Endothelial cell of umbilical vein (primary cell): Measurements from ENCODE around the gene SESN3. TPM values are rescaled to one million over a fixed set of nuclear protein-coding genes. Genes with fewer than 3 reads are reported as not detected.

ENCODE experiments used
- BruUV-seq: library from RNA; stranded (reverse); fragments of 400-500 nt; replicated peaks from 2 replicates; lab custom pipeline; 2021; lab: Mats Ljungman, UMichigan
- CTCF ChIA-PET: fragments of 300-600, 350-600 bp; sonication (Branson Sonifier 250); formaldehyde crosslinking; loops from one replicate; lab custom pipeline; 2021; ENCODE audit warnings: antibody characterized with exemption, inconsistent platforms; lab: Charles Lee
- POLR2A ChIA-PET: fragments of 300-600, 350-600 bp; sonication (Branson Sonifier 250); formaldehyde crosslinking; loops from one replicate; lab custom pipeline; 2021; ENCODE audit warnings: antibody characterized with exemption, inconsistent platforms; lab: Charles Lee
- DNase-seq: peaks from one replicate; pipeline ENCODE4 v3.0.0-alpha.2; 2011; ENCODE audit warnings: low read depth, low spot score
- FAIRE-seq: peaks from 2 replicates; lab custom pipeline; 2011; peaks lifted over from hg19 to GRCh38; lab: Jason Lieb, UNC
- H2AFZ ChIP-seq: 2 replicates; pipeline ENCODE4 v1.6.0; 2012; ENCODE audit warnings: low read depth, low read length, control low read depth, inconsistent platforms
- H3K27ac ChIP-seq: 2 replicates; pipeline ENCODE4 v1.5.1; 2011; ENCODE audit warnings: low read depth, mild to moderate bottlenecking, control low read depth, low read length, moderate library complexity; ENCODE audit not compliant: insufficient read depth
- H3K27me3 ChIP-seq, 2 experiments: 2 replicates each; pipeline versions ENCODE4 v1.6.0 to v1.6.1; 2011; ENCODE audit warnings: low read length in 2 of 2, mixed read lengths in 1 of 2; ENCODE audit not compliant: control insufficient read depth in 2 of 2, insufficient read depth in 2 of 2
- H3K36me3 ChIP-seq, 2 experiments: 2 replicates in 1 of 2; 3 replicates in 1 of 2; pipeline ENCODE4 v1.5.1; 2011; ENCODE audit warnings: low read length in 2 of 2, mild to moderate bottlenecking in 1 of 2, moderate library complexity in 1 of 2; ENCODE audit not compliant: control insufficient read depth in 2 of 2, insufficient read depth in 2 of 2; ENCODE audit errors: extremely low read depth in 1 of 2
- H3K4me1 ChIP-seq: 3 replicates; pipeline ENCODE4 v1.5.1; 2011; ENCODE audit warnings: mild to moderate bottlenecking, low read length; ENCODE audit not compliant: control insufficient read depth, insufficient read depth; ENCODE audit errors: extremely low read depth
- H3K4me2 ChIP-seq: 2 replicates; pipeline ENCODE4 v1.6.1; 2011; ENCODE audit warnings: low read length, control low read depth, mixed read lengths; ENCODE audit not compliant: insufficient read depth
- H3K4me3 ChIP-seq, 3 experiments: fragments of 200-600 bp in 1 of 3; sonication (generic), shearing (Covaris generic) in 1 of 3; replicated peaks in 1 of 3; 2 replicates each; pipeline ENCODE4 v1.5.1; 2011 to 2016; ENCODE audit warnings: control low read depth in 3 of 3, low read length in 3 of 3, mild to moderate bottlenecking in 2 of 3, inconsistent platforms in 1 of 3, low read depth in 1 of 3, moderate library complexity in 1 of 3; ENCODE audit not compliant: insufficient read depth in 1 of 3
- H3K79me2 ChIP-seq: 2 replicates; pipeline ENCODE4 v1.6.0; 2012; ENCODE audit warnings: low read length, inconsistent platforms; ENCODE audit not compliant: control insufficient read depth, insufficient read depth
- H3K9ac ChIP-seq: replicated peaks from 2 replicates; pipeline ENCODE3; 2011; ENCODE audit warnings: low read length, control low read depth; ENCODE audit not compliant: insufficient read depth; ENCODE audit errors: extremely low read depth
- H3K9me1 ChIP-seq: replicated peaks from 3 replicates; pipeline ENCODE4 v1.6.0; 2011; ENCODE audit warnings: mild to moderate bottlenecking, low read length; ENCODE audit not compliant: control insufficient read depth, insufficient read depth; ENCODE audit errors: extremely low read depth
- H3K9me3 ChIP-seq: replicated peaks from 2 replicates; pipeline ENCODE4 v1.5.1; 2012; ENCODE audit warnings: low read length, inconsistent platforms; ENCODE audit not compliant: control insufficient read depth, insufficient read depth
- H4K20me1 ChIP-seq: replicated peaks from 2 replicates; pipeline ENCODE3; 2011; ENCODE audit warnings: mild to moderate bottlenecking, low read length; ENCODE audit not compliant: control insufficient read depth, insufficient read depth; ENCODE audit errors: extremely low read depth
- EZH2 ChIP-seq: IDR thresholded peaks from 2 replicates; pipeline ENCODE4 v1.6.1; 2012; ENCODE audit warnings: borderline replicate concordance, low read depth, mild to moderate bottlenecking, moderate library complexity, low read length, inconsistent platforms; ENCODE audit not compliant: severe bottlenecking
- FOS ChIP-seq: IDR thresholded peaks from 2 replicates; pipeline ENCODE4 v1.6.1; 2011; ENCODE audit warnings: mild to moderate bottlenecking, low read length, moderate library complexity, borderline replicate concordance; ENCODE audit not compliant: insufficient read depth
- GATA2 ChIP-seq: IDR thresholded peaks from 2 replicates; pipeline ENCODE4 v1.7.0; 2011; ENCODE audit warnings: low read depth, mild to moderate bottlenecking, moderate library complexity, mixed read lengths, low read length; ENCODE audit not compliant: insufficient read length, insufficient read depth
- JUN ChIP-seq: IDR thresholded peaks from 2 replicates; pipeline ENCODE4 v1.6.1; 2011; ENCODE audit warnings: borderline replicate concordance, low read depth; ENCODE audit not compliant: insufficient read length, insufficient read depth
- MAX ChIP-seq: IDR thresholded peaks from 2 replicates; pipeline ENCODE4 v1.6.1; 2011; ENCODE audit not compliant: insufficient read depth, insufficient read length
- MYC ChIP-seq: IDR thresholded peaks from one replicate; pipeline ENCODE4 v1.6.1; 2011; ENCODE audit warnings: mild to moderate bottlenecking, low read depth, low read length
- POLR2A ChIP-seq: IDR thresholded peaks from 2 replicates; pipeline ENCODE4 v1.6.1; 2012; ENCODE audit warnings: low read depth, mild to moderate bottlenecking, control low read depth, low read length
- POLR2AphosphoS5 ChIP-seq: IDR thresholded peaks from 2 replicates; pipeline ENCODE4 v1.6.1; 2012; ENCODE audit warnings: low read depth, mild to moderate bottlenecking, control low read depth, low read length, moderate library complexity; ENCODE audit not compliant: insufficient read depth
- dilution Hi-C: fragments of 300-500 bp; cut with MboI; formaldehyde crosslinking; loops from one replicate; pipeline ENCODE4 v1.15.0; 2019; ENCODE audit warnings: low sequenced_read_pairs; ENCODE audit not compliant: extremely low pct_ligation_motif_present
- intact Hi-C: fragments of 100-400 bp; cut with micrococcal nuclease; formaldehyde crosslinking; loops from one replicate; pipeline ENCODE4 v1.10.0; 2022
- polyA plus RNA-seq, 4 experiments: library from polyadenylated mRNA; depleted of rRNA in 3 of 4; stranded (reverse) in 3 of 4; unstranded in 1 of 4; fragments of >200 nt; gene quantifications; 2 replicates each; pipeline versions ENCODE4 v1.2.1 to v1.2.3, GENCODE V29; 2011 to 2012; ENCODE audit warnings: missing spikeins in 1 of 4
- total RNA-seq: library from RNA; stranded (reverse); gene quantifications from 2 replicates; pipeline ENCODE4 v1.2.3, GENCODE V29; 2021
- TF ChIP-seq, protein P1 (sequence below), 2 donors: IDR thresholded peaks; 1 replicate in 1 of 2; 2 replicates in 1 of 2; pipeline ENCODE4 v1.5.1; 2011; ENCODE audit warnings: low read length in 2 of 2, mild to moderate bottlenecking in 2 of 2, moderate library complexity in 2 of 2, control low read depth in 1 of 2, inconsistent platforms in 1 of 2, low read depth in 1 of 2; ENCODE audit not compliant: insufficient read depth in 1 of 2; ENCODE audit errors: extremely low read depth in 1 of 2

Gene SESN3
- total and polyA plus RNA-seq, 2 donors (not counting 3 experiments of a cell fraction or from before 2014, with no cell fraction given) = 1.6 to 6.9 TPM

DNA sequence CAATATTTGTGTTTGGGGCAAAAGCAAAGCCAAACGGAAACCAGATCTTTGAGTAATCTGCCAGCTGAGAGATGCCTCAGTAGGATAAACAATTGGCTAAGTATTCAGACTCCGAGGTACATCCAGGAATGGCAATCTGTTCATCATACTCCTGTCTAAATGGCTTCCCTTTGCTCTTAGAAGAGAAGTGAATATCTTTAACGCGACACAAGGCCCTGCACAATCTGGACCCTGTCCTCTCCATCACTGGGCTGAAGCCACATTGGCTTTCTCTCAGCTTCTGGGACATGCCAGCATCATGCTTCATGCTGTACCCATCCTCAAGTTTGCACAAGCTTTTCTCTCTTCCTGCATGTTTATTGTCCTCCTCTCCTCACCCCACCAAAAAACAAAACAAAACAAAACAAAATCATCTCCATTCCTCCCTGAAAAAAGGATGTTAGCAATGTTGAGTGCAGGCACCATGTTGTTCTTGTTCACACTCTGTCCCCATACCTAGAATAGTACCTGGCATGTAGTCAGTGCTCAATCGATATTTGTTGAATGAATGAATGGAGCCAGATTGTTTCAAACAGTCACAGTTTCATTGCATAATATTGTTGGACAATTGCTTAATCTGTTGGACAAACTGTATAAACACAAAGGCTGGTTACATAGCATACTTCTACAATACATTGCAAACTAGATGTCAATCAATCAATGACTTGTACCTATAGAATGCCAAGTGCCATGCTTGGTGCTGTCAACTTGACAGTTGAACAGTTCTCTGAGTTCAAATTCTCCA, 38.2 kb upstream of the SESN3 start:
- Histone ChIP-seq H2AFZ (no peak overlapping the region), H3K36me3 (no peaks in the 10 kb centered on the region), H3K4me3 (no peak overlapping the region), H4K20me1 (no peaks in the 10 kb centered on the region), H3K9ac (no peak overlapping the region), H3K4me1 (no peaks in the 10 kb centered on the region), H3K9me3 (no peaks in the 10 kb centered on the region), H3K79me2 (no peaks in the 10 kb centered on the region), H3K27me3 (no peaks in the 10 kb centered on the region), H3K27ac (no peak overlapping the region), H3K4me2 (no peak overlapping the region), H3K9me1 (no peaks in the 10 kb centered on the region)
- POLR2A ChIA-PET = no interaction called here
- FAIRE-seq (no peak), DNase-seq (no peak)
- TF ChIP-seq POLR2A (no peak), JUN (no peak), POLR2AphosphoS5 (no peak), MYC (no peak), EZH2 (no peak), MAX (no peak), FOS (no peak), GATA2 (no peak)
- TF ChIP-seq, protein P1, sequence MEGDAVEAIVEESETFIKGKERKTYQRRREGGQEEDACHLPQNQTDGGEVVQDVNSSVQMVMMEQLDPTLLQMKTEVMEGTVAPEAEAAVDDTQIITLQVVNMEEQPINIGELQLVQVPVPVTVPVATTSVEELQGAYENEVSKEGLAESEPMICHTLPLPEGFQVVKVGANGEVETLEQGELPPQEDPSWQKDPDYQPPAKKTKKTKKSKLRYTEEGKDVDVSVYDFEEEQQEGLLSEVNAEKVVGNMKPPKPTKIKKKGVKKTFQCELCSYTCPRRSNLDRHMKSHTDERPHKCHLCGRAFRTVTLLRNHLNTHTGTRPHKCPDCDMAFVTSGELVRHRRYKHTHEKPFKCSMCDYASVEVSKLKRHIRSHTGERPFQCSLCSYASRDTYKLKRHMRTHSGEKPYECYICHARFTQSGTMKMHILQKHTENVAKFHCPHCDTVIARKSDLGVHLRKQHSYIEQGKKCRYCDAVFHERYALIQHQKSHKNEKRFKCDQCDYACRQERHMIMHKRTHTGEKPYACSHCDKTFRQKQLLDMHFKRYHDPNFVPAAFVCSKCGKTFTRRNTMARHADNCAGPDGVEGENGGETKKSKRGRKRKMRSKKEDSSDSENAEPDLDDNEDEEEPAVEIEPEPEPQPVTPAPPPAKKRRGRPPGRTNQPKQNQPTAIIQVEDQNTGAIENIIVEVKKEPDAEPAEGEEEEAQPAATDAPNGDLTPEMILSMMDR (IDR thresholded peaks at IDR 0.05; ENCODE audit: extremely low read depth in 1 of 2, insufficient read depth in 1 of 2, low read depth in 1 of 2, low read length in 2 of 2) = no peak
- no TSS peak for BruUV-seq
- dilution Hi-C loops (no loop called here), intact Hi-C loops (loop anchor here (1.0 kb wide), 1 partner anchor 39 kb away; no protein-coding TSS in a partner anchor)
- CTCF ChIA-PET = no interaction called here
